HEK293 (cell line): ENCODE measurements around the gene SHOX.

ENCODE experiments used
- CTCF ChIP-seq: fragments of 450-650 bp; formaldehyde crosslinking; IDR thresholded peaks from 2 replicates; pipeline ENCODE4 v1.5.1; 2016; ENCODE audit warnings: missing biosample characterization, missing genetic modification characterization
- TRIM28 ChIP-seq: IDR thresholded peaks from 2 replicates; pipeline ENCODE4 v1.6.1; 2011; ENCODE audit warnings: low read length, control low read depth, borderline replicate concordance
- ZBTB6 ChIP-seq: fragments of 450-650 bp; formaldehyde crosslinking; IDR thresholded peaks from 2 replicates; pipeline ENCODE4 v1.5.1; 2017; ENCODE audit warnings: missing biosample characterization, missing genetic modification characterization
- ZNF530 ChIP-seq: fragments of 450-650 bp; formaldehyde crosslinking; IDR thresholded peaks from 2 replicates; pipeline ENCODE4 v1.5.1; 2016; ENCODE audit warnings: low read depth, missing biosample characterization, missing genetic modification characterization
- ZNF707 ChIP-seq: fragments of 450-650 bp; formaldehyde crosslinking; IDR thresholded peaks from 2 replicates; pipeline ENCODE4 v1.5.1; 2016; ENCODE audit warnings: missing biosample characterization, missing genetic modification characterization

- TF ChIP-seq TRIM28 (no peak), CTCF (tag by site-specific recombination) (no peak), ZNF707 (no peak), ZBTB6 (no peak), ZNF530 (no peak)
Observed at GRCh38 chrX:703866-704265, 73.3 kb downstream of the SHOX start.
